HepG2 (cell line): ENCODE measurements around the gene PDE4D. TPM values are rescaled to one million over a fixed set of nuclear protein-coding genes. Genes with fewer than 3 reads are reported as not detected.

Experiments
- ASH2L ChIP-seq: fragments of 300-600, 200-600 bp; sonication (generic); IDR thresholded peaks from 2 replicates; pipeline ENCODE4 v1.7.0; 2017; ENCODE audit warnings: low read depth, mild to moderate bottlenecking, moderate library complexity, mixed read lengths, low read length; ENCODE audit not compliant: insufficient read length
- DDIT3 ChIP-seq: sonication (generic); formaldehyde crosslinking; IDR thresholded peaks from 2 replicates; pipeline ENCODE4 v1.4.0; 2020; ENCODE audit warnings: mild to moderate bottlenecking, missing genetic modification reagents
- FOXA3 ChIP-seq: IDR thresholded peaks from 2 replicates; pipeline ENCODE4 v1.6.1; 2016; ENCODE audit warnings: missing genetic modification reagents, missing compliant biosample characterization
- HNF4A ChIP-seq: sonication (generic); formaldehyde crosslinking; IDR thresholded peaks from 2 replicates; pipeline ENCODE4 v1.4.0; 2020; ENCODE audit warnings: missing genetic modification reagents
- KAT8 ChIP-seq: IDR thresholded peaks from 2 replicates; pipeline ENCODE4 v1.6.1; 2016; ENCODE audit warnings: missing genetic modification reagents, missing compliant biosample characterization
- KLF16 ChIP-seq, 2 experiments: sonication (generic) in 1 of 2; formaldehyde crosslinking in 1 of 2; IDR thresholded peaks; 2 replicates each; pipeline versions ENCODE4 v1.6.1 to v1.8.0; 2016 to 2023; ENCODE audit warnings: missing genetic modification reagents in 2 of 2, missing compliant biosample characterization in 1 of 2
- KMT2A ChIP-seq: sonication (generic); formaldehyde crosslinking; IDR thresholded peaks from 2 replicates; pipeline ENCODE4 v1.4.0; 2020; ENCODE audit warnings: missing genetic modification reagents
- MXD3 ChIP-seq: IDR thresholded peaks from 2 replicates; pipeline ENCODE4 v1.6.1; 2016; ENCODE audit warnings: mild to moderate bottlenecking, missing biosample characterization, missing genetic modification reagents
- ONECUT2 ChIP-seq: sonication (generic); formaldehyde crosslinking; IDR thresholded peaks from 2 replicates; pipeline ENCODE4 v1.4.0; 2020; ENCODE audit warnings: missing genetic modification reagents
- POLR2A ChIP-seq, 2 experiments: IDR thresholded peaks; 2 replicates each; pipeline ENCODE4 v1.6.1; 2011; ENCODE audit warnings: low read depth in 2 of 2, low read length in 2 of 2, mild to moderate bottlenecking in 1 of 2, moderate library complexity in 1 of 2; ENCODE audit not compliant: insufficient read depth in 1 of 2
- SNAPC2 ChIP-seq: sonication (generic); formaldehyde crosslinking; IDR thresholded peaks from 2 replicates; pipeline ENCODE4 v1.8.1; 2022; ENCODE audit warnings: mild to moderate bottlenecking, missing genetic modification reagents
- SOX13 ChIP-seq, 3 experiments: fragments of 450-650 bp in 1 of 3; sonication (generic) in 1 of 3; formaldehyde crosslinking in 1 of 3; IDR thresholded peaks in 2 of 3; conservative IDR thresholded peaks in 1 of 3; 2 replicates each; pipeline versions ENCODE4 v1.5.0 to v1.6.1; 2016 to 2020; ENCODE audit warnings: antibody characterized with exemption in 1 of 3, mild to moderate bottlenecking in 1 of 3, missing compliant biosample characterization in 1 of 3, missing genetic modification reagents in 1 of 3, moderate library complexity in 1 of 3
- SOX6 ChIP-seq, 2 experiments: fragments of 450-650 bp in 1 of 2; sonication (generic) in 1 of 2; formaldehyde crosslinking in 1 of 2; IDR thresholded peaks; 2 replicates each; pipeline versions ENCODE4 v1.4.0 to v1.6.1; 2017 to 2020; ENCODE audit warnings: antibody characterized with exemption in 1 of 2, mild to moderate bottlenecking in 1 of 2, missing genetic modification reagents in 1 of 2
- TFDP2 ChIP-seq: sonication (generic); formaldehyde crosslinking; IDR thresholded peaks from 2 replicates; pipeline ENCODE4 v1.4.0; 2020; ENCODE audit warnings: missing genetic modification reagents
- TP53 ChIP-seq: sonication (generic); formaldehyde crosslinking; conservative IDR thresholded peaks from 2 replicates; pipeline ENCODE4 v1.4.0; 2020; ENCODE audit warnings: missing genetic modification reagents
- ZBTB43 ChIP-seq: sonication (generic); formaldehyde crosslinking; conservative IDR thresholded peaks from 2 replicates; pipeline ENCODE4 v1.4.0; 2020; ENCODE audit warnings: missing genetic modification reagents
- ZMYM4 ChIP-seq: sonication (generic); formaldehyde crosslinking; IDR thresholded peaks from 2 replicates; pipeline ENCODE4 v1.8.1; 2023; ENCODE audit warnings: mild to moderate bottlenecking, missing genetic modification reagents
- ZNF24 ChIP-seq: fragments of 450-650 bp; IDR thresholded peaks from 2 replicates; pipeline ENCODE4 v1.6.1; 2017; ENCODE audit warnings: antibody characterized with exemption, mild to moderate bottlenecking
- ZNF383 ChIP-seq: sonication (generic); formaldehyde crosslinking; IDR thresholded peaks from 2 replicates; pipeline ENCODE4 v1.4.0; 2020; ENCODE audit warnings: missing genetic modification reagents, mild to moderate bottlenecking, borderline replicate concordance
- ZNF414 ChIP-seq: sonication (generic); formaldehyde crosslinking; IDR thresholded peaks from 2 replicates; pipeline ENCODE4 v1.5.0; 2020; ENCODE audit warnings: missing genetic modification reagents
- ZNF512B ChIP-seq: sonication (generic); formaldehyde crosslinking; IDR thresholded peaks from 2 replicates; pipeline ENCODE4 v1.5.1; 2020; ENCODE audit warnings: missing genetic modification reagents, mild to moderate bottlenecking, borderline replicate concordance
- ZNF572 ChIP-seq: sonication (generic); formaldehyde crosslinking; IDR thresholded peaks from 2 replicates; pipeline ENCODE4 v1.5.1; 2020; ENCODE audit warnings: mild to moderate bottlenecking, missing genetic modification reagents
- polyA plus RNA-seq, 8 experiments: library from polyadenylated mRNA; depleted of rRNA in 3 of 8; stranded (reverse) in 7 of 8; unstranded in 1 of 8; fragments of >200 nt; fragmentation: Illumina TruSeq in 4 of 8; extraction: Trizol in 4 of 8; gene quantifications; 2 replicates each; pipeline versions ENCODE4 v1.2.1 to v1.2.3, GENCODE V29; 2011 to 2016; ENCODE audit warnings: low read depth in 4 of 8, missing spikeins in 1 of 8, mixed read lengths in 1 of 8; ENCODE audit not compliant: insufficient read depth in 1 of 8
- total RNA-seq, 5 experiments: library from RNA; depleted of rRNA; stranded (reverse); fragments of >200 nt; fragmentation: Illumina TruSeq; extraction: Trizol; gene quantifications; 2 replicates each; pipeline ENCODE4 v1.2.3, GENCODE V29; 2016; ENCODE audit warnings: low read depth in 1 of 5

PDE4D gene
- total and polyA plus RNA-seq, 2 of the 13 experiments (the other 11 are each of a cell fraction or from before 2014, with no cell fraction given) = 7.0 to 12.2 TPM

GRCh38 chr5:59768152-59769040 lies 125.1 kb downstream of the PDE4D start (continued):
- no peak for TF ChIP-seq TP53 (CRISPR knock-in tag)
- 0 out of 4 replicates have a peak, but pooled peaks of 1 of the 2 experiments have one; percentile 54 for TF ChIP-seq POLR2A (IDR thresholded peaks at IDR 0.05; ENCODE audit: insufficient read depth in 1 of 2, low read depth in 2 of 2, low read length in 2 of 2)
- peak; percentile 34; the same call in 1 of the 2 replicates for TF ChIP-seq KAT8 (CRISPR knock-in tag)
- TF ChIP-seq ZNF512B (CRISPR knock-in tag) = no peak
- TF ChIP-seq KLF16 (CRISPR knock-in tag; IDR thresholded peaks at IDR 0.05) = no peak
- no peak for TF ChIP-seq MXD3 (CRISPR knock-in tag)
- no peak for TF ChIP-seq DDIT3 (CRISPR knock-in tag)
- TF ChIP-seq SOX6 (IDR thresholded peaks at IDR 0.05) = no peak
- peak; percentile 32 for TF ChIP-seq SOX6 (CRISPR knock-in tag; IDR thresholded peaks at IDR 0.05)
- TF ChIP-seq TFDP2 (CRISPR knock-in tag) = no peak
- TF ChIP-seq ZNF24 = no peak
- no peak for TF ChIP-seq ZNF572 (CRISPR knock-in tag)
- TF ChIP-seq ZNF383 = no peak
- TF ChIP-seq ASH2L = peak; percentile 38
- TF ChIP-seq ZMYM4 = peak; percentile 54
- TF ChIP-seq KMT2A (CRISPR knock-in tag) = 0 out of 2 replicates have a peak, but pooled peaks have one; percentile 29
- TF ChIP-seq HNF4A = 0 out of 2 replicates have a peak, but pooled peaks have one; percentile 4
- no peak for TF ChIP-seq ZBTB43 (CRISPR knock-in tag)
- no peak for TF ChIP-seq SNAPC2 (CRISPR knock-in tag)
- no peak for TF ChIP-seq ZNF414
- no peak for TF ChIP-seq SOX13 (IDR thresholded peaks at IDR 0.05)
- TF ChIP-seq SOX13 (CRISPR knock-in tag; conservative IDR thresholded peaks at IDR 0.05 in 1 of 2, IDR thresholded peaks at IDR 0.05 in 1 of 2) = peak in 1 of 2 experiments; percentile 39; a peak in 1 of 4 replicates
- no peak for TF ChIP-seq ONECUT2
- TF ChIP-seq FOXA3 (CRISPR knock-in tag) = peak; percentile 54
